ENCODE results near the gene CD300LB. TPM values are rescaled to one million over a fixed set of nuclear protein-coding genes. Genes with fewer than 3 reads are reported as not detected.

CD300LB gene
- total RNA-seq, 1 experiment from 2014 or later, result not detected

GRCh38 chr17:74542727-74543383, 11.6 kb upstream of the CD300LB start:
- peaks cover 0 to 2% of the 10 kb centered on the region in 2 experiments; a peak in 1 of 5 replicates for H3K9me3 Mint-ChIP-seq
- H3K27me3 Mint-ChIP-seq (ENCODE audit: low read depth), result peaks cover 32% of the 10 kb centered on the region
- H3K56ac ChIP-seq (ENCODE audit: insufficient read length, low read depth, low read length), result no peak overlapping the region
- no peak overlapping the region for H3K4me2 ChIP-seq (ENCODE audit: insufficient read depth, insufficient read length, low read length)
- no peak overlapping the region for H2BK5ac ChIP-seq (ENCODE audit: insufficient read length, low read length)
- H2BK120ac ChIP-seq (ENCODE audit: low read depth, low read length, poor library complexity, severe bottlenecking), result no peak overlapping the region
- no peaks in the 10 kb centered on the region for H3K23me2 ChIP-seq (ENCODE audit: insufficient read length, low read depth, low read length, poor library complexity, severe bottlenecking)
- H3K36me3 Mint-ChIP-seq (ENCODE audit: insufficient read depth in 1 of 3, low read depth in 3 of 3), result no peaks in the 10 kb centered on the region
- H2BK20ac ChIP-seq (ENCODE audit: low read depth, low read length, poor library complexity, severe bottlenecking), result no peak overlapping the region
- no peak overlapping the region for H3K27ac ChIP-seq (ENCODE audit: insufficient read length, low read depth, low read length)
- H3K4ac ChIP-seq (ENCODE audit: low read depth, low read length), result no peak overlapping the region
- H2BK15ac ChIP-seq (ENCODE audit: low read depth, low read length), result no peak overlapping the region
- H3K9me3 ChIP-seq (ENCODE audit: control insufficient read depth, low read depth, low read length), result no peaks in the 10 kb centered on the region
- H3K18ac ChIP-seq (ENCODE audit: insufficient read length, low read depth, low read length), result no peak overlapping the region
- no peak overlapping the region for H3K27ac Mint-ChIP-seq
- H2AK5ac ChIP-seq (ENCODE audit: insufficient read length, low read length), result no peak overlapping the region
- H4K8ac ChIP-seq (replicated peaks; ENCODE audit: insufficient read length, low read depth, low read length), result no peak overlapping the region
- H3K79me2 ChIP-seq (ENCODE audit: insufficient read depth, low read length), result no peaks in the 10 kb centered on the region
- no peaks in the 10 kb centered on the region for H3K79me1 ChIP-seq (ENCODE audit: insufficient read depth, low read depth, low read length, poor library complexity, severe bottlenecking)
- H2AFZ ChIP-seq (ENCODE audit: low read length), result no peak overlapping the region
- H4K5ac ChIP-seq (ENCODE audit: insufficient read length, low read depth, low read length), result no peak overlapping the region
- H2BK12ac ChIP-seq (ENCODE audit: insufficient read length, low read depth, low read length), result no peak overlapping the region
- no peak overlapping the region for H4K91ac ChIP-seq (ENCODE audit: insufficient read length, low read depth, low read length)
- H3K9ac ChIP-seq (ENCODE audit: extremely low read depth, insufficient read length, low read length), result no peak overlapping the region
- no peak overlapping the region for H3K14ac ChIP-seq (ENCODE audit: insufficient read depth, low read length)
- no peaks in the 10 kb centered on the region for H3K4me1 ChIP-seq (ENCODE audit: insufficient read depth, low read length)
- no peak for DNase-seq
- H3K4me1 Mint-ChIP-seq, result no peaks in the 10 kb centered on the region
- H3K23ac ChIP-seq (ENCODE audit: insufficient read length, low read depth, low read length), result no peak overlapping the region
- no peak overlapping the region; a peak in 1 of 5 replicates for H3K4me3 Mint-ChIP-seq
- no peaks in the 10 kb centered on the region for H3K27me3 ChIP-seq (ENCODE audit: insufficient read depth, low read length)
- TF ChIP-seq CTCF (conservative IDR thresholded peaks at IDR 0.05), result no peak
- no CpG with 5 or more reads among the region's 17 CpGs for WGBS (ENCODE audit: extremely low coverage, insufficient read length, low lambda C conversion rate)
- H4K20me1 ChIP-seq (ENCODE audit: control insufficient read depth, insufficient read depth, insufficient read length), result no peaks in the 10 kb centered on the region
- H3T11ph ChIP-seq (ENCODE audit: low read length), result no peak overlapping the region
